ENCODE results near the gene KCTD15.

KCTD15 gene

DNA sequence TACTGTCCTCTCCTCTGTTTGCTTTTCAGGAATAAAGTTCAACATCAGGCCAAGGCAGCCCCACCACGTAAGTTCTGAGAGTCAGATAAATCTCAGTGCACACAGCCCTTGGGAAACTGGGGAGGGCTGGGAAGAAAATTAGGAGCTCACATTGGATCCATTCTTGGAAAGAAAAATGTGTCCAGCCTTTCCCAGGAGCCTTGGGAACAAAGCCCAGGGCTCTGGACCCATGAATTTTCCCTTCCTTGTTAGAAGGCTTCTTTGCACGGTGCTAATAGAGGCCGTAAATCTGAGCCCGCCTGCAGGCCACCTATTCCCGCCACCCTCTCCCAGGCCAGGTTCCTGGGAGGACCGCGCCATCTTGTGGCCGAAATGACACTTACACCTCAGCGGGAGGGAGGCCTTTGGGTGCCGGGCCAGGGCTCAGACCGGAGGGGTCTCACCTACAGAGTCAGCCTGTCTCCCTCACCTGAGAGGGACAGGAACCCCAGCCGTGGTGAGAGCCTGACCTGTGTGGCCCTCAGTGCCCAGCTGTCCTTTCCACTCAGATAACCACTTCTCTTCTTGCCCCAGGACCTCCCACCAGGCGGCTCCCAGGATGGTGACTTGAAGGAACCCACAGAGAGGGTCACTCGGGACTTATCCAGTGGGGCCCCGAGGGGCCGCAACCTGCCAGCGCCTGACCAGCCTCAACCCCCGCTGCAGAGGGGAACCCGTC is 25.1 kb upstream of the KCTD15 start:
- peak; percentile 90 for DNase-seq (ENCODE audit: low spot score)

DNA sequence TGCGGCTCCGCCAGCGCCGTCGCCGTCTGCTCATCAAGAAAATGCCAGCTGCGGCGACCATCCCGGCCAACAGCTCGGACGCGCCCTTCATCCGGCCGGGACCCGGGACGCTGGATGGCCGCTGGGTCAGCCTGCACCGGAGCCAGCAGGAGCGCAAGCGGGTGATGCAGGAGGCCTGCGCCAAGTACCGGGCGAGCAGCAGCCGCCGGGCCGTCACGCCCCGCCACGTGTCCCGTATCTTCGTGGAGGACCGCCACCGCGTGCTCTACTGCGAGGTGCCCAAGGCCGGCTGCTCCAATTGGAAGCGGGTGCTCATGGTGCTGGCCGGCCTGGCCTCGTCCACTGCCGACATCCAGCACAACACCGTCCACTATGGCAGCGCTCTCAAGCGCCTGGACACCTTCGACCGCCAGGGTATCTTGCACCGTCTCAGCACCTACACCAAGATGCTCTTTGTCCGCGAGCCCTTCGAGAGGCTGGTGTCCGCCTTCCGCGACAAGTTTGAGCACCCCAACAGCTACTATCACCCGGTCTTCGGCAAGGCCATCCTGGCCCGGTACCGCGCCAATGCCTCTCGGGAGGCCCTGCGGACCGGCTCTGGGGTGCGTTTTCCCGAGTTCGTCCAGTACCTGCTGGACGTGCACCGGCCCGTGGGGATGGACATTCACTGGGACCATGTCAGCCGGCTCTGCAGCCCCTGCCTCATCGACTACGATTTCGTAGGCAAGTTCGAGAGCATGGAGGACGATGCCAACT is 24.4 kb upstream of the KCTD15 start:
- DNase-seq (ENCODE audit: low spot score): no peak

DNA sequence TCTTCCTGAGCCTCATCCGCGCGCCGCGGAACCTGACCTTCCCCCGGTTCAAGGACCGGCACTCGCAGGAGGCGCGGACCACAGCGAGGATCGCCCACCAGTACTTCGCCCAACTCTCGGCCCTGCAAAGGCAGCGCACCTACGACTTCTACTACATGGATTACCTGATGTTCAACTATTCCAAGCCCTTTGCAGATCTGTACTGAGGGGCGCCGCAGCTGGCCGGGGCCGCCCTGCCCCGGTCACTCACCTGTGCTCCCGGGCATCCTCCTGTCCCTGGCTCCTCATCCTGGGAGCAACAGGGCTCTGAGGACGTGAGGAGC is 23.9 kb upstream of the KCTD15 start:
- no peak for DNase-seq (ENCODE audit: low spot score)

DNA sequence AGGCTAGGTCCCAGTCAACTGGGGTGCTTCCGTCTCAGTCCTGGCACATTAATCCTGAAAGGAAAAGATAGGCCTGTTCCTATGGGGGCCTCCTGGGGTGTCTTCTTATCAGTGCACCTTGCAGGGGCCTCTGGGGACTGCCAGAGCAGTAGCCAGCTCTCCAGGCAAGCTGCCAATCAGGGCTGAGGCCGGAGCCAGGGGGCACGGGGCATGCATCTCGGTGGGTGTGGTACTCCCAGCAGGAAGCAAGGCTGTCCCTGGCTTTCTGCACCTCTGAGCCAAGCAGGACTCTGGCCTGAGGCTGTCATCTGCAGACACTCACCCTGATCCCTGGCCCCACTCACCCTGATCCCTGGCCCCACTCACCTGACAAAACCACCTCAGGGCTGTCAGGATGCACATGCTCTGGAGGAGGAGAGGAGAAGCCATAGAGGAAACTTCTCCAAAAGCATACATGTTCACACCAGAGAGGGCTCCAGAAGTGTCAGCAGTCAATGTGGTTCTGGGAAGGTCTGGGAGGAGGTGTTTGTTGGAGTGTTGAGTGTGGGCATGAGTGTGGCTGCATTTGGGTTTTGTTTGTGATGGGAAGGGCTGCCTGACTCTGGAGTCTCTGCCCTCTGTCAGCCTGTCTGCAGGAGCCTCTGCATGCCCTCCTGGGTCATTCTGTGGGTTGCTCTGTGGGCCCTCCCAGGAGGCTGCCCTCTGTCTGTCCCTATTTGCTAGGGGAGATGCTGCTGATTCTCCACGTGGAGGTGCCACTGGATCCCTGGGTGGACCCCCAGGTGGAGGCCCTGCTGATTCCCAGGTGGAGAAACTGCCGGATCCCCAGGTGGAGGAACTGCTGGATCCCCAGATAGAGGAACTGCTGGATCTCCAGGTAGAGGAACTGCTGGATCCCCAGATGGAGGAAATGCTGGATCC is 22.7 kb upstream of the KCTD15 start:
- DNase-seq (ENCODE audit: low spot score): no peak

DNA sequence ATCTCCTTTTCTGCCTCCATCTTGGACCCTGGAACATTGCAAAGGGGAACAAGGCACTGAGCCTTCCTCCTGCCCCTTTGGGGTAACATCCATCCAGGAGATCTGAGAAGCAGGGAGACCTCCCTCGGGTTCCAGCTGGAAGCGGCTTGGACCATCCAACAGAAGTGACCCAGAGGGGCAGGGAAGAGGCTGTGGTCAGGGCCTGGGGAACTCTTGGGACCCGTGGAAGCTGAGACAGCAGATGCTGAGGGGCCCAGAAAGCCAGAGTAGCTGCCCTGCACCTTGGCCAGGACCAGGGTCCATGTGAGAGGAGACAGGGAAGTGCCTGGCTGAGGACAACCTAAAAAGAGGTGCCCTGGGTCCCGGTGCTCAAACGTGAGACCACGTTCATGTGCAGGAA is 21.9 kb upstream of the KCTD15 start:
- no peak for DNase-seq (ENCODE audit: low spot score)

DNA sequence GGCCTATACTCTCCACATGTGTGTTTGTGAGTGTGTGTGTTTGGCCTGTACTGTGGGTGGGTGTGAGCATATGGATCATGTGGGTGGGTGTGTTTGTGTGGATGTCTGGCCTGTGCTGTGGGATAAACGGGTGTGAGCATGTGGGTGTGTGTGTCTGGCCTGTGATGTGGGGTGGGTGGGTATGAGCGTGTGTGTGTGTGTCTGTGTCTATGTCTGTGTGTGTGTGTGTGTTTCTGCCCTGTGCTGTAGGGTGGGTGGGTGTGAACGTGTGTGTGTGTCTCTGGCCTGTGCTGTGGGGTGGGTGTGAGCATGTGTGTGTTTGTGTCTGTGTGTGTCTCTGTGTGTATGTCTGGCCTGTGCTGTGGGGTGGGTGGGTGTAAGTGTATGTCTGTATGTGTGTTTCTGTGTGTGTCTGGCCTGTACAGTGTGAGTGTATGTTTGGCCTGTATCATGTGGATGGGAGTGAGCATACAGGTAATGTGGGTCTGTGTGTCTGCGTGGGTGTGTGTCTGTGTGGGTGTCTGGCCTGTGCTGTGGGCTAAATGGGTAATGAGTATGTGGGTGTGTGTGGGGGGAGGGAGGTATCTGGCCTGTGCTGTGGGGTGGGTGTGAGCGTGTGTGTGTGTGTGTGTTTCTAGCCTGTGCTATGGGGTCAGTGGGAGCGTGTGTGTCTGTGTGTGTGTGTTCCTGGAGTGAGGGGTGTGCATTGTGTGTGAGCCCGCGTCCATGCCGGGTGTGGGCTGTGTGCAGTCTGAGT is 20.8 kb upstream of the KCTD15 start:
- no peak for DNase-seq (ENCODE audit: low spot score)

DNA sequence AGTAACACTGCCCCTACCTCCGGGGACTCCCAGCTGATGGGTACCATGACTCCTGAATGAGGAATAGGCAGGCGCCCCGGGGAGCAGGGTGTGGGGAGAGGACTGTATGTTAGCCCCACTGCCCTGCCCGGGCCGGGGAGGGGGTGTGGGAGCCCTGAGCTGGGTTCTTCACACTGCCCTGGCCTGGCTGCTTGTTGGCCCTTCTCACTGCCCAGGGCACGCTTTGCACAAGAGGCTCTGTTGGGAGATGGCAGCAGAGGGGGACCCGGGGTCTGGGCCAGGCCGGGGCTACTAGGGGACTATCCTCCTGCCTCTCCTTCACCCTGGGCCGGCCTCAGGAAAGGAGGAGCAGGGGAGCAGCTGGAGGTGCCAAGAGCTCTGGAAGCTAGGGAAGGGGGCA is 19.3 kb upstream of the KCTD15 start:
- no peak for DNase-seq (ENCODE audit: low spot score)

DNA sequence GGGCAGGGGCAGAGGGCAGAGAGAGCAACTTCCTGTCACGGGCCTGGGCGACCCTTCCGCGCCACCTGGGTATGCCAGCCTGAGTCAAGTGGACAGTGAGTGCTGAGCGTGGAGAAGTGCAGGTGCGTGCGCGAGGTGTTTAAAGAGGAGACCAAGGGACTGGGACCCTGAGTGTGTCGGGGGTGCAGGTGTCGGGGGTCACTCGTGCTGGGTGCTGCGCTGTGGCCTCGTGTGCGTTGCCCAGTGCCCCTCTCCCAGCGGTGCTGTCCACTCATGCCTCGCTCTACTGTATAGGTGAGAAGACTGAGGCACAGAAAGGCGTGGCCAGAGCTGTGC is 18.9 kb upstream of the KCTD15 start:
- DNase-seq (ENCODE audit: low spot score): no peak

DNA sequence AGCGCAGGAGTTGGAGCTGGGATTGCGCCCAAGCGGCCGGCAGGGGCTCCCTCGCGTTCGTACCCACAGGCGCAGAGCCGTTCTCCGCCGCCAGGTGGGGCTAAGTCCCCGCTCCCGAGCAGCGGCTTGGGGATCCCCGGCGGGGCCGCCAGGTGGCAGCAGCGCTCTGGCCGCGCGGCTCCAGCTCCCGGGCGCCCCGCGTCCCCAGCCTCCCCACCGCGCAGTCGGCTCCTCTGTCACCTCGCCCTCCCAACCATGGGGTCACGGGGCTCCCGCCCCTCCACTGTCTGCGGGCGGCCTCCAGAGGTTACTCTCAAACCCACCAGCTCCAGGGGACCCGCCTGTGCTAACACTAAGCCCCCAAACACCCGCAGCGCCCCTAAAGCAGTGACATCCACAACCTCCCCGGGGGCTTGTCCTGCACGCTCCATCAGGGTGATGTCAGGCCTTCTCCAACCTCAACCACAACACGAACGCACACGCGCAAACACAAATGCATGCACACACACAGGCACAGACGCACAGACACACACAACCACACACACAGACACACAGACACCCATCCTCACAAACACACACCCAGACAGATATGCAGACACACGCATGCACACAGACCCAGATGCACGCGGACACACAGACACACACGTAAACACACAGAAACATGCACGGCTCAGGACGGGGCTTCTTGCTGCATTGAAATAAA is 18.4 kb upstream of the KCTD15 start:
- DNase-seq (ENCODE audit: low spot score): peak; percentile 98

DNA sequence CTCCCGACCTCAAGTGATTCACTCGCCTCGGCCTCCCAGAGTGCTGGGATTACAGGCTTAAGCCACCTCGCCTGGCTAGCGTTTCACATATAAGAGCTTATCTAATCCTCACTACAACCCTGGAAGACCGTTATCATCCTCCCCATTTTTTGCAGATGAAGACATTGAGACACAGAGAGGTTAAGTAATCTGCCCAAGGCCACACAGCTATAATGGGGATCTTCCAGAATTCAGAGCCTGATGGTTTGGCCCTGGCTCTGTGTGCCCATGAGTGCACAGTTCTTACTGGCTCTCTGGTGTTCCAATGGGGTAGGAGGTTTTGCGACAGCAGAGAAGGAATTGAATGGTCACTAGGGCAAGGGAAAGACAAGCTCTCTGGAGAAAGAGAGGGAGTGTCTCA is 16.8 kb upstream of the KCTD15 start:
- no peak for DNase-seq (ENCODE audit: low spot score)

DNA sequence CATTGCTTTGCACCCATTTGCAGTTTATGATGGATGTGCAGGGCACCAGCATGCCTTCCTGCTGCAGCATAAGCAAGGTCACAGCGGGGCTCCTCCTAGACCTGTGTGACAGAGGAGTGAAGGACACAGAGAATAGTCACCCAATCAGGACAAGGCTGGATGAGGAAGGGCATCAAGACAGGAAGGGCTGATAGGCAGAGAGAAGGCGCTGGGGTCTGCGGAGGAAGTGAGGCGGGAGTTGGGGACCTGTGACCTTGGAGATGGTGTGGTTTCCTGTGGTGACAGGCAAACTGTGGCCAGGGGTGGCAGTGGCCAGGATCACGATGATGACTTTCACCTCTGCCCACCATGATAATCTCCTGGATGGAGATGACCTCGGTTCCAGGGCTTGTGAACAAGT is 16.4 kb upstream of the KCTD15 start:
- DNase-seq (ENCODE audit: low spot score): no peak

DNA sequence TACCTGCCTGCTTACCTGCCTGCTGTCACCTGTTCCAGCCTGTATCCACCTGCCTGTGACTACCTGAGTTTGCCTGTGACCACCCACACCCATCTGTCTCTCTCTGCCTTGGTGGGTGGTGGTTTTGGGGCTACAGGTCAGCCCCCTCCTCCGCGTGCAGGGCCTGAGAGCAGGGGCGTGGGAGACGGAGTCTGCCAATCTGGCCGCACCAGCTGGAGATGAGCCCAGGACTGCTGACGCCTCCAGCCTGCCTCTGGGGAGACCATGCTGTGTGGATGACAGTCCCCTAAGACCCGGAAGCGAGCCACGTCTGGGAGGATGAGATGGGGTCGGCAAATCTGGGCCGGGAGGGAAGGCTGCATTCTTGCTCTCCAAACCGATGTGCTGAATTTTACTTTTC is 15.9 kb upstream of the KCTD15 start:
- peak; percentile 53 for DNase-seq (ENCODE audit: low spot score)

DNA sequence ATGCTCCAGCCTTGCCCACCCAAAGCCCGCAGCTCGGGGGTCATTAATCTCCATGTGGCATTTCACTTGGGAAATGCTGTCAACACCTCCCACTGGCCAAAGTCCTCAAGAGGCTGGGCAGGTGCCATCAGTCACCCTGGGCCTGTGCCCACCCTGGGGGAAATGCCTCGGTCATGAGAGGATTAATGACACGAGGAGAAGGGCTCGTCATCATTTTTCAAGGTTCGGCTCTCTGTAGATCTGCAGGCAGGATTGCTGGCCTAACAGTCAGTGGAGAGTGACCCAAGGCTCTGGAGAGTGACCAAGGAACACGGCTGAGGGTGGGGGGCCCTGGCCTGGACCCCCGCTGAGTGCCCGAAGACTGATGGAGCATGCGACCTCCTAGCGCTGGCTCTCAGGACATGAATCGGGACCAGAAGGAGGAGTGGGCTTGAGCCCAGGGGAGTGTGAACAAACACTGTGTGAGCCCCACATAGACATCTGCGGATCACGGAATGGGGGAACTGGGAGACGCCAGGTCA is 15.2 kb upstream of the KCTD15 start:
- no peak for DNase-seq (ENCODE audit: low spot score)

DNA sequence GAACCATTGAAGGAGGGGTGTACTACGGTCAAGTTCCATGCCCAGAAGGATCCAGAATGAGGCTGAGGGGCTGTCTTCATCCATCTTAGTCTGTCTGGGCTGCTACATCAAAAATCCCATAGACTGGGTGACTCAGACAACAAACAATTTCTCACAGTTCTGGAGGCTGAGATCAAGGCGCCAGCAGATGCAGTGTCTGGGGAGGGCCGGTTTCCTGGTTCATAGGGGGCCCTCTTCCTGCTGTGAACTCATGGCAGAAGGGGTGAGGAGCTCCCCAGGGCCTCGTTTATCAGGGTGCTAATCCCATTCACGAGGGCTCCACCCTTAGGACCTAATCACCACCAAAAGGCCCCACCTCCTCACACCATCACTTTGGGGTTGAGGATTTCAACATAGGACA is 14.7 kb upstream of the KCTD15 start:
- no peak for DNase-seq (ENCODE audit: low spot score)

DNA sequence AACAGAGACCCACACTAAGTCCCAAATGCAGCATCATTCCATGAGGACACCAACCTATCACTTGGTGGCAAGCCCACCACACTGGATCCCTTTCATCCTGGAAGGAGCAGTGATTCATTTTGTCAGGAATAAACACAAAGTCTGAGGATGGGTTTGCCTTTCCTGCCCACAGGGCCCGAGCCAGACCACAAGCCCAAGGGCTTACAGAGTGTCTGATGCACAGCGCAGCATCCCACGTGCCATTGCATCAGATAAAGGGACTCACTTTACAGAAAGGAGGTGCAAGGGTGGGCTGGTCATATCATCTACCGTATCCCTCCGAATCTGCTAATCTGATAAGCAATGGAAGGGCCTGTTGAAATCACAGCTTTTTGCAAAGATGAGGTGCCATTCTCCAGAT is 12.2 kb upstream of the KCTD15 start:
- DNase-seq (ENCODE audit: low spot score): no peak

DNA sequence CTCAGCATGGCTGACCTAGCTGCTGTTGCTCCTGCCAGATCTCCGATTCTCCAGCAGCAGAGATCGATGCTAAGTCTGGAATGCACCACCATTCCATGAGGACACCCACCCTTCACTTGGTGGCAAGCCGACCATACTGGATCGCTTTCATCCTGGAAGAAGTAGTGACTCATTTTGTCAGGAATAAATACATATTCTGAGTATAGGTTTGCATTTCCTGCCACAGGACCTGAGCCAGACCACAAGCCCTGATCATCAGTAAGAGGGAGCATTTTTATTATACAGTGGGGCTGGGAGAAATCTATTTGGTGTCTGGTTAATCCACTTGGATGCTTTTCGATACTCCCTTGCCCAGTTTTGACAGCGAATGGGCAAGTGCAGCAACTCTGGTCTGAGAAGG is 10.9 kb upstream of the KCTD15 start:
- no peak for DNase-seq (ENCODE audit: low spot score)

DNA sequence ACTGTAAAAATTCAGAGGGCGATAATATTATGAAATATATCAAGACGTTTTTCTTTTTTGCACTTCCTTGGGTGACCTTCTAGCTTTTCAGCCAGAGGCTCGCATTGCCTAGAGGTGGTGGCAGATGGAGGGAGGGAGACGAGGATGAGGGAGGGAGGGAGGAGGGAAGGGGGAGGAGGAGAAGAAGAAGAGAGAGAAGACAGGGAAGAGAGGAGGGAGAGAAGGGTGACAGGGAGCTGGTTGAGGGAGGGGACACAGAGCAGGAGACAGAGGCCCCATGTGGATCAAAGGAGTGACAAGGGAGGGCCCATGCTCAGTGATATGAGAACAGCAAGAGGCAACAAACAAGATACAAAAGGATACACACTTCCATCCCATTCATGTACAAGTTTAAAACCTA is 8.0 kb upstream of the KCTD15 start:
- no peak for DNase-seq (ENCODE audit: low spot score)

DNA sequence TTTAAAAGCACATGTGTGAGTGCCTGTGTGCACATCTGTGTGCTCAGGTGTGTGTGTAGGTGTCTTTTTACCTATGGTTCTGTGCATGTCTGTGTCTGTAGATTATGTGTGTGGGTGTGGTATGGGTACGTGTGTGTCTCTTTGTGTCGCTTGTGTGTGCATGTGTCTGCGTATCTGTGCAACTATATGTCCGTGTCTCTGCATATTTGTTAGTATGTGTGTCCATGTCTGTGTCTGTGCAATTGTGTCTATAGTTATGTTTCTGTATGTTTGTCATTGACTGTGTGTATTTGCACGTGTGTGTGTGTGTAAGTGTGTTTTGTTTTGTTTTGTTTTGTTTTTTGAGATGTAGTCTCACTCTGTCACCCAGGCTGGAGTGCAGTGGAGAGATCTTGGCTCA is 7.3 kb upstream of the KCTD15 start:
- no peak for DNase-seq (ENCODE audit: low spot score)

DNA sequence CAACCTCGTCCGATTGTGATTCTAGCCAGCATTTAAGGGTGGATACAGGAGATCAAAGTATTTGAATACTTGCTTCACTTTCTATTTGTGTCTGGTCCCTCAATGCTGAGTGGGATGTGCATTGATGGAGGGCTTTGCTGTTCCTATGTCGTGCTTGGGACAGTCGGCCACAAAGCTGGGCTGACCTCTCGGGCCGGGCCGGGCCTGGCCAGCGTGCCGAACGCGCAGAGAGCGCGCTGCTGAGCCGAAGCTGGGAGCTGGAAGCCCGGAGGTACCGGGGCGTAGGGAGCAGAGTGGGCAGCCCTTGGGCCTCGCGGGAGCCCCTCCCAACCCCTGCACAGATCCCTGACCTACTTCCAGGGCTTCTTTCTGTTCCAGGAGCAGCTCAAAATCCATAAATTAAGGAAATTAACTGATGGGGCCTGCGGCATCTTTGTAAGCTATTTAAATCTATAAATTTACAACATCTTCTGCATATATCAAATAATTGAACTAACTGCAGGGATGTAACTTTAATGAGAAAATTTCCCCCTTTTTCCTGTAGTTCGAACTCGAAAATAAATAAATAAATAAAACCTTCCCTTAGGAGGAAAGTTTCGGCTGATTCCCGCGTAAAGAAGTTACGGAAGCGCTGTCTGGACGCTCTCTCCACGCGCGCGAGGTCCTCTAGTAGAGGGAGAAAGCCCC is 1.8 kb upstream of the KCTD15 start:
- no peak for DNase-seq (ENCODE audit: low spot score)

DNA sequence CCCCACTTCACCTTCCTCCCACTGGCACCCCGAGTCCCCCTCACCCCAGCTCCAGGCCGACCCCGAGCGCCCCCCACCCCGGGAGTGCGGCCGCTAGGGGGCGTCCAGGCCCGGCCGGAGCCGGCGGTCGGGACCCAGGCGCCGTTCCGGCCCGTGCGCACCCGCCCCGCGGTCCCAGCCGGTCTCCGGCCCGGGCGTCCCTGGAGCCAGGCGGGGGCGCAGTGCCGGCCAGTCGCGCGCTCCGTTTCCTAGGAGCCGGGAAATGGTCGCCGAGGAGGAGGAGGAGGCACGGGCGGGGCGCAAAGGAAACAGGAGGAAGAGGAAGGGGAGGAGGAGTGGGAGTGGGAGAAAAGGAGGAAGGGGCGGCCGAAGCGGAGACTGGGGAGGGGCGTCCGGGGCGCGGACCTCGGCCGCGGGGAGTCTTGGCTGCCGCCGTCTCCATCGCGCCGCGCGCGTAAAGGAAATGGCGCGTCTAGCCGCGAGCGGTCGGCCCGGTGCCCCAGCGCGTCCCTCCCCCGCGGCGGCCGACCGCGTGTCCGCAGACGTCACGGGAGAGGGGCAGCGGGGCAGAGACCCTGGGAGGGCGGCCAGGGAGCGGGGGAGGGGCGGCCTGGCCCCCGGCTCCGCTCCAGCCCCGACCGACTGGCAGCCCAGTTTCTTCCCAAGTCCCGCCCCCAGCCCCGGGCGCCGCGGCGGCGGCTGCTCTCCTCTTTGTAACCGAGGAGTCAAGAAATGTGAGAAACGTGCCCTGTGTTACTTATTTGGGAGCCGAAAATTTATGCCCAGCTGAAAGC is 1.1 kb upstream of the KCTD15 start:
- DNase-seq (ENCODE audit: low spot score): peak; percentile 94

All from D341Med (cell line).